ENCODE results near the gene SBK3.
"Not testable (repeated sequence)": the region's sequence is repeated elsewhere in the genome, so short reads cannot be mapped to it uniquely, and the experiment has no call there.

The SBK3 gene, protein sequence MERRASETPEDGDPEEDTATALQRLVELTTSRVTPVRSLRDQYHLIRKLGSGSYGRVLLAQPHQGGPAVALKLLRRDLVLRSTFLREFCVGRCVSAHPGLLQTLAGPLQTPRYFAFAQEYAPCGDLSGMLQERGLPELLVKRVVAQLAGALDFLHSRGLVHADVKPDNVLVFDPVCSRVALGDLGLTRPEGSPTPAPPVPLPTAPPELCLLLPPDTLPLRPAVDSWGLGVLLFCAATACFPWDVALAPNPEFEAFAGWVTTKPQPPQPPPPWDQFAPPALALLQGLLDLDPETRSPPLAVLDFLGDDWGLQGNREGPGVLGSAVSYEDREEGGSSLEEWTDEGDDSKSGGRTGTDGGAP

DNA sequence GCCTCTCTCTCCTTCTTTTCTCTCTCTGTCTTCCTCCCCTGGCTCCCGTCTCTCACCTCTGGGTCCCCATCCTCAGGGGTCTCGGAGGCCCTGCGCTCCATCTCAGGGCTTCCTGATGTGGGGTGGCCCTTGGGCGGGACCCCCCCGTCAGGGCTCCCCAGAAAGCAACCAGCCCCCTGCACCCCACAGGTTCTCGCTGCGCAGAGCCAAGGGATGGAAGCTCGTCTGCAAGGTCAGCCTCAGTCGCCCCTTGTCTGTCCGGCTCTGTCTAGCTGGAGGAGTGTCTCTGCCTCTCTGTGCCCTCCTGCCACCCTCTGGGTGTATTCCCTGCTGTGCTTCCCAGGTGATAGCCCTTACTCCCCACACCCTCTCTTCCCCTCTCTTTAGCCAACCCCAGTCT is at the start of gene SBK3:
TSS of gene SBK3 (minus strand) at position 101 of the 400 bp plus-strand sequence. CDS start at position 101, 0 bp downstream.
- no peak for DNase-seq

DNA sequence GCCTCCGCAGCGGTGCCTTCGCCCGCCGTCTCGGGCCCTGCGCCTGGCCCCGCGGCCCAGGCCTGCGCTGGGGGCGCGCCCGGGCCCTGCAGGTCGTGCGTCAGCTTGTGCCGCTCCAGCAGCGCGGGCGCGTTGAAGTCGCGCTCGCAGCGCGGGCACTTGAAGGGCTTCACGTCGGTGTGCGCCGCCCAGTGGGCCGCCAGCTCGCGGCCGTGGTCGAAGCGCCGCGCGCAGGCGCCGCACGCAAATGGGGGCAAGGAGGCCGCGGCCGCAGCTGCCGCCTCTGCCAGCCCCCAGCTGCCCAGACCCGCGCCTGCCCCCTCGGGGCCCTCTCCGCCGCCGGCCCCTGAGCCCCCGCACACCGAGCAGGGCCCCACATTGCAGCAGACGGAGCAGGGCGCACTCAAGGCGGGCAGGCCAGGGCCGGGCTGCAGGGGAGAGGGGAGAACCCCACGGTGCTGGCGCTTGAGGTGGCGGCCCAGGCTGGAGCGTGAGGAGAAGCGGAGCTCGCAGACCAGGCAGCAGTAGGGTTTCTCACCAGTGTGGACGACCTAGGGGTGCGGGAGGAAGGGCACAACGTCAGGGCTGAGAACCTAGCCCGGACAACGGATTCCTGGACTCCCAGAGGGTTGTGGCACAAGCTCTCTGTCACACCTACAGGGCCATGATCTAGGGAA is 47.9 kb upstream of the SBK3 start:
- DNase-seq = no peak

DNA sequence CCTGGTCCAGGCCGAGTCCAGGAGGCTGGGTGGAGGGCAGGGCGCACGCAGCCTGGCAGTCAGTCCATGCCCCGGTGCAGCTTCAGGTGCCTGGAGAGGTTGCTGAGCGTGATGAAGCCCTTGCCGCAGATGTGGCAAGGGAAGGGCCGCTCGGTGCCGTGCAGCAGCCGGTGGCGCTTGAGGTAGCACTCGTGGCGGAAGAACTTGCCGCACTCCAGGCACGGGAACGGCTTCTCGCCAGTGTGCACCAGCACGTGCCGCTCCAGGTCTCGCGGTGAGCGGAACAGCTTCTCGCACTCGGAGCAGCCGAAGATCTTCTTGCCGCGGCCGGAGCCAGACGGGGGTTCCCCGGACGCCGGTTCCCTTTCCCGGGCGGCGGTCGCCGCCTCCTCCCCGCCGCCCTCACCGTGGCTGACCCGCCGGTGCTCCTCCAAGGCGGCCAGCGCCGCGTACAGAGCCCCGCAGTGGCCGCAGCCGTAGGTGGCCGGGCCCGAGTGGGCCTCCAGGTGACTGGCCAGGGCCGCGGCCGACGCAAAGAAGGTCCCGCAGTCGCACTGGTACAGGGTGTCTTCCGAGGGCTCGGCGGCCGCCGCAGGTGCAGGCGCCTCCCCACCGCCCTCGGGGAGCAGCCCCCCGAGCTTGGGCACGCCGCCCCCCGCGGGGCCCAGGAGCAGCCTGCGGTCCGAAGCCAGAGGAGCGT is 47.2 kb upstream of the SBK3 start:
- no peak for DNase-seq

DNA sequence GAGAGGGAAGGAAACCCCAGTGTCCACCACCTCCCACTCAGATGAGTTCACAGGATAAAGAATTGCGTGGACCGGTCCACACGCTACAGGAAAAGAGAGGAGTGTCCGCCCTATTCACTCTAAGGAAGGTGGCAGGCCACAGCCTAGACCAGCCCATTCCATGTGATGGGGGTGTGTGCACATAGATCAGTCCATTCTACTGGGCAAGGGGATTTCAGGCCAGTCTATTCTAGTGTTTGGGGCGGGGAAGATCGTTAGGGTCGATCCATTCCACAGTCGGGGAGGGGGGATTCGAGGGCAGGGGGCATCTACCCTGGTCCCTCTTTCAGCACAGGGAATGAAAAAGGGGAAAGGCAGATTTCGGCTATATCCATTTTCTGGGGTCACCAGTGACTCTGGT is 46.2 kb upstream of the SBK3 start:
- no peak for DNase-seq

DNA sequence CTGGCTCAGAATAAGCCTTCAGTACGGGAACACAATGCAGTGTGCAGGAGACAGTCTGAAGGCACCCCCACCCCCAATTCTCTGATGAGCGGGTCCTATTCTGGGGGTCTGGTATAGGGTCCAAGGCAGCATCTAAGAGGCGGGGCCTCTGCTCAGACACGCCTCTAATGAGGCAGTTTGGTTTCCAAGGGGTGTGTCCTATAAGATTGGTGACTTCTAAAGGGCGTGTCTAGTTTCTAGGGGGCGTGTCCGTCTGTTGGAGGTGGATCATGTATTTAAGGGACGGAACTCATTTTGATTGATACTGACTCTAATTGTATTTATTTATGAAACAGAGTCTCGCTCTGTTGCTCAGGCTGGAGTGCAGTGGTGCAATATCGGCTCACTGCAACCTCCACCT is 45.3 kb upstream of the SBK3 start:
- peak; percentile 6 for DNase-seq

DNA sequence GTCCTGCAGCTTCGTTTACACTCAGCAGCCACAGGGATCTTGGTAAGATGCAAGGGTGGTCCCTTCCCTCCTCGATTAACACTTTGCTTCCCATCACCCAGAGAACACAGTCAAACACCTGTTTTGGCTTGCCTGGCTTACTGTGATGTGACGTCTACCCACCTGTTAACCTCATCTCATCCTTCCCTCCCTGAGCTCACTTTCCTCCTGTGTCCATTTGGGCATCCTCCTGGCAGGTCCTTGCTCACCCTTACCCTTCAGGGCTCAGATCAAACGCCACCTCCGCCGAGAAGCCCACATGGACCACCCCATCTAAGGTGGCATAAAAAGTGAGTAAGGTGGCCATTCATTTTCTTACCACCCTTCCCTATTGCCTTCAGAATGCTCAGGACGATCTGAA is 44.8 kb upstream of the SBK3 start:
- DNase-seq = no peak

DNA sequence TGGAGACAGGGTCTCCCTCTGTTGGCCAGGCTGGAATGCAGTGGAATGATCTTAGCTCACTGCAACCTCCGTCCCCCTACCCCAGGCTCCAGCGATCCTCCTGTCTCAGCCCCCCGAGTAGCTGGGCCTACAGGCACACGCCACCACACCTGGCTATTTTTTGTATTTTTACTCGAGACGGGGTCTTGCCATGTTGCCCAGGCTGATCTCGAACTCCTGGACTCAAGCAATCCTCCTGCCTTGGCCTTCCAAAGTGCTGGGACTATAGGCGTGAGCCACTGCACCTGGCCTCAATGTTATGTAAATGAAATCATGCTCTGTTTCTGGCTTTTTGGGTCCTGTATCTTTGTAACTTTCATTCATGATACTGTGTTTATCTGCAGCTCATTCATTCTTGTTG is 43.4 kb upstream of the SBK3 start:
- DNase-seq = no peak

DNA sequence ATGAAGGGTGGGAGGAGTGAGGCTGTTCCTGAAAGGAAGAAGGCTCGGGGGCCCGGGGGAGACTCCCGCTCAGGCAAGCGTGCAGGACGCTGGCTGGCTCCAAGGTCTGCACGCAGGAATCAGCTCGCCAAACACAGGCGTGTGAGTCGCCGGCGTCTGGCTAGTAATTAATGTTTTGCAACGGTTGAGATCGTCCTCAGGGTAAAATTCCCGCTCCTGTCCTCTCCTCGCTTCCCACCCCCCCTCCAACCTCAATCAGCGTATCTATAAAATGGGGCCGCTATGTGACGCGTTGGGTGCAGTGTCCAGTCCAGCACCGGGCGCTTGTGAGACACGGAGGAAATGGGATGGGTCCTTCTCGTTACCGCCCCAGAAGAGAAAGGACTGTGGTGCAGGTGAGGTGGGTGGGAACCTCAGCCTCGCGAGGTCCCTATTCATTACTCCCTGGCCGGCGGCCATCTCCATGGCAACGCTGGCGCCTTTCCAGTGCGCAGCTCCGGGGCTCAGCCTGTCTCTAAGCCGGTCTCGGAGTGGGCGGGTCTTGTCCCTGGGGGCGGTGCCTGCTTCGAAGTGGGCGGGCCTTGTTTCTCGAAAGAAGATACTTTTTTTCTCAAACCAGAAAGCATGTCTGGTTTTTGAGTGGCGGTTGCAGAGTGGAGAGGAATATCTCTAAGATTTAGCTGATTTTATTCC is 41.8 kb upstream of the SBK3 start:
- peak; percentile 95 for DNase-seq

DNA sequence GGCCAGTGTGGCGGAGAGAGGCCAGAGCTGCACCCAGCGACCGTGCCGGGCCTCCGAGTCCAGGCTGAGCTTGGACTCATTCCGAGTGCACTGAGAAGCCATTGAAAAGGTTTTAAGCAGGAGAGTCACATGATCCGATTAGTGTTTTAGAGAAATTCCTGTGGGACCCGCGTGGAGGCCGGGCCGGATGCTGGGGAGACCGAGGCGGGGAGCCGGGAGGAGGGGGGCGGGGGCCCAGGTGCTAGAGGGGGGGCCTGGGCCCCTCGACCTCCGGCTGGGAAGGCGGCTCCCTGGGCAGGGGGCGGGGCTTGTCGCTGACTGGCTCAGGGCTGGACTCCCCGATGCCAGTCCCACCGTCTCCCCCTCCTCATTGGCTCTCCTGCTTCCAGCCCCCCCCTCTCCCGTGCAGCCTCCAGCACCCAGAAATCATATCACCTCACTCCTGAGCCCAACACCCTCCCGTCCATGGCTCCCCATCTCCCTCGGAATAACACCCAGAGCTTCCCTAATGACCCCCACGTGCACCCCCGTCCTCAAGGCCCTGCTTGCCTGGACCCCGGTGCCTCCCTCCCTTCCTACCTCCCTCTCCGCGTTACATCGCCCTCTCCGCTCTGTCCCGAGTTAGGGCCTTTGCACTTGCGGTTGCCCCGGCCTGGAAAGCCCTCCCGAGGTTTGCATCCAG is 40.5 kb upstream of the SBK3 start:
- DNase-seq = peak; percentile 43

DNA sequence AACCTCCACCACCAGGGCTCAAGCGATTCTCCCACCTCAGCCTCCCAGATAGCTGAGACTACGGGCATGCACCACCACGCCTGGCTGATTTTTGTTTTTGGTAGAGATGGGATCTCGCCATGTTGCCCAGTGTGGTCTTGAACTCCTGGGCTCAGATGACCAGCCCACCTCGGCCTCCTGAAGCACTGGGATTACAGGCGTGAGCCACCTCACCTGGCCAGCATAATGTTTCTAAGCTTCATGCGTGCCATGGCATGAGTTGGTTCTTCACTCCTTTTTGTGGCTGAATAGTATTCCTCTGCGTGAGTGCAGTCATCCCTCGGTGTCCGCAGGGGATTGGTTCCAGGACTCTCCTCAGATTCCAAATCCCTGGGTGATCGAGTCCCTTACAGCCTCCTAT is 39.5 kb upstream of the SBK3 start:
- no peak for DNase-seq

DNA sequence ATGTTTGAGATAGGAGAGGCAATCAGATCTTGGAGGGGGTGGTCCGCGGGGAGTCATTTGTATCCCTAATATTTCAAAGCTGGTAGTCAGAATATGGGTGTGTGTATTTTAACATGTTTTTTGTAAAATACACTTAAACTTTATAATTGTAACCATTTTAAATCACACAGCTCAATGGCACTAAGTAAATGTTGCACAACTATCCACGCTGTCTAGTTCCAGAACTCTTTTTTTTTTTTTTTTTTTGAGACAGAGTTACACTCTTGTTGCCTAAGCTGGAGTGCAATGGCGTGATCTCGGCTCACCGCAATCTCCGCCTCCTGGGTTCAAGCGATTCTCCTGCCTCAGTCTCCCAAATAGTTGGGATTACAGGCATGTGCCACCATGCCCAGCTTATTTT is 38.6 kb upstream of the SBK3 start:
- not testable (repeated sequence) for DNase-seq

DNA sequence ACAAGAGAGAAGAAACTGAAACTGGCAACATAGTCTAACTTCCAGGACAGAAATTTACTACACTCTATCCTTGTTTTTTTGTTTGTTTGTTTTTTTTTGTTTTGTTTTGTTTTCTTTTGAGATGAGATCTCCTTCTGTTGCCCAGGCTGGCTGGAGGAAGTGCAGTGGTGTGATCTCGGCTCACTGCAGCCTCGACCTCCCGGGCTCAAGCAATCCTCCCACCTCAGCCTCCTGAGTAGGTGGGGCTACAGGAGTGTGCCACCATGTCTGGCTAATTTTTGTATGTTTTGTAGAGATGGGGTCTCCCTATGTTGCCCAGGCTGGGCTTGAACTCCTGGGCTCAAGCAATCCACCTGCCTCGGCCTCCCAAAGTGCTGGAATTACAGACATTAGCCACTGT is 36.9 kb upstream of the SBK3 start:
- not testable (repeated sequence) for DNase-seq

DNA sequence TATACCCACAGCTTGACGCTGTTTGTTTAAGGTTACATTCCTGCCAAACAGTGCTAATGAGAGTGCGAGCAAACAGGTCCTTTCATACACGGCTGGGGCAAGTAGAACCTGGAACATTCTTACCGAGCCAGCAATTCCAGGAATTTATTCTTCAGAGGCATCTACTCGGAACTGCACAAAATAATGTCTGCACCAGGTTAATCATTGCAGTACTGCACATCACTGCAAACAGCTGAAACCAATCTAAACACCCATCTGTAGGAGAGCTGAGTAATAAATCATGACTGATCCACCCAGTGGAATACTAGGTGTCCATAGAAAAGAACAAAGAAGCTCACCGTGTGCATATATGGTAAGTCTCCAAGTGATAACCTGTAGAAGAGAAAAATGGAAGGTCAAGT is 36.5 kb upstream of the SBK3 start:
- DNase-seq = no peak

DNA sequence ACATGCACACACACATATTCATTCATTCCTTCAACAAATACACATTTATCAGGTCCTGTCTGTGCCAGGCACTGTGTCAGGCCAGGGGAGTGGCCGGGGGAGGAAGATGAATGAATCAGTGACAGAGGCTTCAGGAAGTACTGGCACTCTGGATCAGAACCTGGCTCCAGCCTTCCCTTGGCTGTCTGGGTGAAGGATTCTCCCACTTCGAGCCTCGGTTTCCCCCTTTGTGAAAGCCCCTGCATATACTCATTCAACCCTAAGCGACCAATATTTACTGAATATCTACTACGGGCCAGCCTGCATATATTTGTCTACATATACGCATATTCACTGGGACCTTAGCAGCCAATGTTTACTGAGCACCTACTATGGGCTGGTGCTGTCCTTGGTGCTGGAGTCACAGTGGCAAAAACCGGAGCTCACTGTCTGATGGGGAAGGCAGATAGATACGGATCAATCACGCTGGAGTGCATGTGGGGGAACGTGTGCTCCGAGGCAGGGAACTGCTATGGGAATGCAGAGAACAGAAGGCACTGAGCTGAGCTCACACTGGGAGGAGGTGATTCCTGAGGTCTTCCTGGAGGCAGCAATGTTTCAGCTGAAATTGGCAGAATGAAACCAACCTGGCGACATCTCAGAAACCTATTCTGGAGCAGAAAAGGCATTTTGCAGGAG is 35.9 kb upstream of the SBK3 start:
- no peak for DNase-seq

DNA sequence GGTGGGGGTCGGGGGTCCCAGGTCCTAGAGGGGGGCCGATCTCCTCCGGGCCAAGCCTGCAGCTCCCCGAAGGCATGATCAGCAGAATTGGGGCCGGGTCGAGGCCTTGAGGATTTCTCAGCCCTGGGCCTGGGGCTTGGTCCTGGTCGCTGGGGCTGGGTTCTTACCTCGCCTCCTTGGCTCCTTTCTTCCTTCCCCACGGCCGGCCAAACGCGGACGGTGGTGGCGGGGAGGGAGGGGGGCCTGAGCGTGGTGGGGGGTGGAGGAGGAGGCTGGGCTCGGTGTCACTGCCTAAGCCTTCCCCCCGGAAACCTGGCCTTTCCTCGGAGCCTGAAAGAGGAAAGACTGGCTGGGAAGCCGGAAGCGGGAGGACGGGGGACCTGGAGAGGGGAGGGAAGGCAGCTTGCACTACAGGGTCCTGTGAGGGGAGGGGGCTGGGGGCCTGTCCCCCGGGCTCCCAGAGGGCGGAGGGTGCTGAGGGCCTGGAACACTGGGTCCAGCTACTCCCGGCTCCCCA is 35.3 kb upstream of the SBK3 start, which contains the start of gene ZNF579:
TSS of gene ZNF579 (minus strand) at position 221 of the 517 bp plus-strand sequence. CDS start 1,209 bp downstream, outside the sequence.
- peak; percentile 86 for DNase-seq

DNA sequence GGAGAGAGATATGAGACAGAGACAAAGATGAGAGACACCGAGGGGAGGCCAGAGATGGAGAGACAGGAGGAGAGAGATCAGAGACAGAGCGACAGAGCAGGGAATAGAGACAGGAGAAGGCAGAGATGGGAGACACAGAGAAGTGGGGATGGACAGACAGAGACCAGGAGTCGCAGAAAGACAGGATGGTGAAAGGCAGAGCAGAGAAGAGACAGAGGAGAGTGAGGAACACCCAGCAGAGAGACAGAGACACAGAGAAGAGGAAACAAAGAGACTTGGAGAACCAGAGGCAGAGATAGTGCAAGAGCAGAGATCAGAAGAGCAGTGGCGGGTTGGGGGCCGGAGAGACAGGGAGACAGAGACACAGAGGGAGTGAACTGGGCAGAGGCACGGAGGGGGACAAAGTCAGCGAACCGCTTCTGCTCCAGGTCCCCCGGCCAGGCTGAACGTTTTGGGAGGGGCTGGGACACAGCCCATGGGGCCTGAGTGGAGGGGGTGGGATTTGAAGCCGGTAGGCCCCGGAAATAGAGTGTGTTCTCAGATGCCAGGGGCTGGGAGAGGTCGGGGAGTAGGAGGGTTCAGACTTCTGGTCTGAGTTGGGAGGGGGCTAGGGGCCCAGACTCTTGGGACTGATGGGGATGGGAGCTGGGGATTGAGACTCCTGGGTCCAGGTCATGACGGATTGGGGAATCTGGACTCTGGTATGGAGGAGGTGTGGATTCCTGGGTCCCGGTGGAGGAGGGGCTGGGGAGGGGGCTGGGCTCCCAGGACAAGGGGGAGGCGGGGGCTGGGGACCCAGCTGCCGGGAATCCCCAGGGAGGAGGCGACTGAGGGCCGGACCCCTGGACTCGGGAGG is 34.7 kb upstream of the SBK3 start:
- peak; percentile 11 for DNase-seq

DNA sequence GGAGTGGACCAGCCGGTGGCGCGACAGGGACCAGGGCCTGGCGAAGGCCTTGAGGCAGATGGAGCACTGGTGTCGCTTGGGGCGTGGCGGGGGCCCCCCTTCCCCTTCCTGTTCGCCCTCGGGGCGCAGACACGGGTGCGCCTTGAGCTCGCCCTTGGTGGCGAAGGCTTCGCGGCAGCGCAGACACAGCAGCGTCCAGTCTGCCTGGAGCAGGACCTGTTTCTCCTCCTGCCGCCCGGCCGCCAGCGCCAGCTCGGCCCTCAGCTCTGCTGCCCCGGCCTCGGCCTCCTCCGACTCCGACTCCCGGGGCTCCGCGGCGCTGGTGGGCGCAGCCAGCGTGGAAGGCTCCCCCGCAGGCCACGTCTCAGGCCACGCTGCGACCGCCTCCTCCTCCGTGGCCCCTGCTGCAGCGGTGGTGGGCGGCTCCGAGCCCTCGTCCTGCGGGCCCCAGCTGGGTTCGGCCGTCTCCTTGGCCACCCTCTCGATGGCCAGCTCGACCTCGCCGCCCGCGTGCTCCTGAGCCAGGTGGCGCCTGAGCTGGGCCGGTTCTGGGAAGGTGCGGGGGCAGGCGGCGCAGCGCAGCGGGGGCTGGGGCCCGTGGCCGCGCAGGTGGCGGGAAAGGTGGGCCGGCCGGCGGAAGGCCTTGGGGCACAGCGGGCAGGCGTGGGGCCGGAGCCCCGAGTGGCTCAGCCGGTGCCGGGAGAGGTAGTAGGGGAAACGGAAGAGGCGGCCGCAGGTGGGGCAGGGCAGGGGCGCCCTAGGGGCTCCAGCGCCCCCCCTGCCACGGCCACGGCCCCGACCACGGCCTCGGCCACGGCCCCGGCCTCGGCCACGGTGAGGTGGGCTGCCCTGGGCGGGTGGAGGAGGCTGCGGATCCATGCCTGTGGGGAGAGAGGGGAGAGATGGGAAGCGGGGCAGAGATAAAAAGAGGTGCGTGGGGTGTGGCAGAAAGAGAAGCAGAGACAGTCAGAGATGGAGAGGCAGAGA is 33.7 kb upstream of the SBK3 start:
- DNase-seq = no peak

DNA sequence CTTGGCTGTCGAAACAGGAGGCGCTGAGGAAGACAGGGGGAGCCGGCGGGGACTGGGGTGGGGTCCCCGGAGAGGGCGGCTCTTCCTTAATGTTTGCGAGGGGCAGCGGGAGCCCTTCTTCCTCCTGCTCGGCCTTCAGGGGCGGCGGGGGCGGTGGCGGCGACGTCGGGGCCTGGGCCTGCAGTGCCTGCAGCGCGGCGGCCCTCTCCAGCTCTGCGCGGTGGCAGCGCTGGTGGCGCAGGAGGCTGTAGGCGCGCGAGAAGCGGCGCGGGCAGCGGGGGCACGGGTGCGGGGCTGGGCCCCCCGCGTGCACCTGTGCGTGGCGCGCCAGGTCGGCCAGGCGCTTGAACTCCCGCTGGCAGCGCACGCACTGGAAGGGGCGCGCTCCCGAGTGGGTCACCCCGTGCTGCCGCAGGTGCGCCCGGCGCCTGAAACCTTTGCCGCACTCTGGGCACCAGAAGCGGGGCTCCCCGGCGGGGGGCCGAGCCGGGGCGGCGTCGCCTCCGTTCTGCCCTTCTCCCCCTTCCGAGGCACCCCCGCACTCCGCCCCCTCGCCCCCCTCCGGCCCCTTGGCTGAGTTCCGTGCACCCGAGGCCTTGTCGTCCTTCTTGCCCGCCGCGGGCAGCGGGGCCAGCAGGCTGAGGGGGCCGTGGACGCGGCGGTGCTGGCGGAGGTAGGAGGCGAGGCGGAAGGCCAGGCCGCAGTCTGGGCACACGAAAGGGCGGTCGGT is 32.9 kb upstream of the SBK3 start:
- no peak for DNase-seq

DNA sequence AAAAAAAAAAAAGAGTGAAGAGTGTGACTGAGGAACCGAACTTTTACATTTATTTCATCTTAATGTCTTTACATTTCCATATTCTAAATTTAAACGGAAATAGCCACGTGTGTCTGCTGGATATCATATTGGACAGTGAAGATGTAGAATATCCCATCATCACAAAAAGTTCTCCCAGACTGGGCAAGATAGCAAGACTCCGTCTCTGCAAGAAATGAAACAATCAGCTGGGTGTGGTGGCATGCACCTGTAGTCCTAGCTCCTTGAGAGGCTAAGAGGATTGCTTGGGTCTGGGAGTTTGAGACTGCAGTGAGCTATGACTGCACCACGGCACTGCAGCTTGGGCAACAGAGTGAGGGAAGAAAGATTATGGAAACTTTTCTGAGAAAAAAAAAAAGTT is 31.4 kb upstream of the SBK3 start:
- no peak for DNase-seq
